GM19455 (cell line): ENCODE measurements around the gene TGIF1.
"Not testable (repeated sequence)": the region's sequence is repeated elsewhere in the genome, so short reads cannot be mapped to it uniquely, and the experiment has no call there.

ENCODE experiments used
- ATAC-seq: cut with Tn5 transposase; IDR thresholded peaks from one replicate; pipeline ENCODE4 v1.9.1; 2021; ENCODE audit not compliant: unreplicated experiment

Gene TGIF1

GRCh38 chr18:3450012-3450798, at the start of gene TGIF1:
Gene TGIF1 (plus strand): TSS chr18:3450172. CDS start chr18:3450490, 318 bp downstream.
- ATAC-seq: no peak

DNA sequence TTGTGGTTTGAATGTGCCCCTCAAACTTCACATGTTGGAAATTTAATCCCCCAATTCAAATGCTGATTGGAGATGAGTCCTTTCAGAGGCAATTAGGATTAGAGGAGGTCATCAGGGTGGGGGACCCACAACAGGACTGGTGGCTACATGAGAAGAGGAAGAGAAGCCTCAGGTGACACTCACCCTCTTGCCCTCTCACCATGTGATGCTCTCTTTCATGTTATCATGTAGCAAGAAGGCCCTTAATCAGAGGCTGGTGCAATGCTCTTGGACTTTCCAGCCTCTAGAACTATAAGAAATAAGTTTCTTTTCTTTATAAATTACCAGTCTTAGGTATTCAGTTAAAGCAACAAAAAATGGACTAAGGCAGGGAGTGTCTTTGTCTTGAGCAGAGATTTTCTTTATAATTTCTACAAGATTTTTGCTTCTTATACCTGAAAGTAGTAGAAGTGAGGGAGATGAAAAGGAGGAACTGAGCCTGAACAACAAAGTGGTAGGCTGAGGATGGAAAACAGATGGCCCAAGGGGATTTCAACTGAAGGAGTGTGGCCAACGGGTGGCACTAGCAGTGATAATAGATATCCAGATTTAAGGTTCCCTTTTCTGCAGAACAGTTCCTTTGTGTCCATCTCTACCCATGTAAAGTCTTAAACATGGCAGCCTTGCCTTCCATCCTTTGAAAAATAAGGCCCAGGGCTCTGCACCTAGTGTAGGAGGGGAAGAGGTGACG, 49.2 kb upstream of the TGIF1 start:
- ATAC-seq: no peak

- peak; percentile 88 for ATAC-seq
These were observed 48.0 kb upstream of the TGIF1 start for GRCh38 chr18:3401669-3402620.

DNA sequence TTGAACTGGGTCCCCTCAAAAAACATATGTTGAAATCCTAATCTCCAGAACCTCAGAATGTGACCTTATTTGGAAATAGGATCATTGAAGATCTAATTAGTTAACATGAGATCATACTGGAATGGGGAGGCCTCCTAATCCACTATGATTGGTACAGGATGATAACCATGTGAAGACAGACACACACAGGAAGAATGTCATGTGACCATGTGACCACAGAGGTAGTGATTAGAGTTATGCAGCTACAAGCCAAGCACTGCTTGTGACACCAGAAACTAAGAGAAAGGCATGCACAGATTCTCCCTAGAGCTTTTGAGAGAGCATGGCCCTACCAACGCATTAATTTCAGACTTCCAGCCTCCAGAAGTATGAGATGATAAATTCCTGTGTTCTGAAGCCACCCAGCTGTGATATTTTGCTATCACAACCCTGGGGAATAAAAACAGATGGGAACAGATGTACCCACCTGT, 47.0 kb upstream of the TGIF1 start:
- ATAC-seq: no peak

DNA sequence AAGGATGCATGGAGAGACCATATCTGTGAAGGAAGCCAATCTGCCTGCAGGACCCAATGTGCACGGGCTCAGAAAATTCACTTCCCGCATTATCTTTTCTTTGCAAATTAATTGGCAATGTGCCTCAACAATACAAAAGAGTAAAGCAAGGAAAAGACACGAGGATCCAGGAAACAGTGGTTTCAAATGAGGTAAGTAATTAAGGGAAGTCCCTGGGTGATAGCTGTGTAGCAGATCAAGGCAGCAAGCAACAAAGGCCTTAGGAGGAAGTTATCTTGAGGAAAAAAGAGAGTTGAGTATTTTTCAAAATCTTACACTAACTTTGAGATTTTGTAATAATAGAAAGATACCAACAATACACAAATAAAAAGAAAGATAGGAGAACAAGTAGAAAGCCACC, 44.3 kb upstream of the TGIF1 start:
- ATAC-seq: no peak

DNA sequence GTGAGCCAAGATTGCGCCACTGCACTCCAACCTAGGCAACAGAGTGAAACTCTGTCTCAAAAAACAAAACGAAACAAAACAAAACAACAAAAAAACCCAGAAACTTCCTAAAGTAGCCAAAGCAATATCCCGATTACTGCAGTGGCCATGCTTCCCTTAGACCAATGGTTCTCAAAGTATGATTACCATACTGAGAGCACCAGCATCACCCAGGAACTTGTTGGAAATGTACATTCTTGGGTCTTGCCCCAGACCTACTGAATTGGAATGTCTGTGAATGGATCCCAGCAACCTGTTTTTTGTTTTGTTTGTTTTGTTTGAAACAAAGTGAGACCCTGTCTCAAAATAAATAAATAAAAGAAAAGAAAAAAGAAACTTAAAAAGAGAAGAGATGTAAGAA, 41.9 kb upstream of the TGIF1 start:
- no peak for ATAC-seq

- ATAC-seq: no peak
These were observed 40.2 kb upstream of the TGIF1 start for GRCh38 chr18:3409811-3410210.

DNA sequence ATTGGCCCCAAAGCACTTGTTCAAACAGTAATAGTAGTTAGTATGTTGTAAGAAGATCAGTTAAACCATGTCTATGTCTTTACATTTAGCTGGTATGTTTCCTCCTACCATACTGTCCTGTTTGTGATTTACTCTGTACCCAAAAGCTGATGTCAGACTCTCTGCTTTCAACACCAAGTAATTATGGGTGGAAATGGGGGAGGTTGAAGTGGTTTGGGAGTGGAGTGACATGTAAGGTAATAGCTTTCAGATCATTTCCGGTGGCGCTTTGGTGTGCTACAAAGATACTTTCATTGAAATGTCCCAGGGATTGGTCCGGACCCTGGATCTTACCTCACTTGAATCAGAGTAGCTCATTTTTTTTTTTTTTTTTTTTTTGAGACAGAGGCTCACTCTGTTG, 39.7 kb upstream of the TGIF1 start:
- no peak for ATAC-seq

DNA sequence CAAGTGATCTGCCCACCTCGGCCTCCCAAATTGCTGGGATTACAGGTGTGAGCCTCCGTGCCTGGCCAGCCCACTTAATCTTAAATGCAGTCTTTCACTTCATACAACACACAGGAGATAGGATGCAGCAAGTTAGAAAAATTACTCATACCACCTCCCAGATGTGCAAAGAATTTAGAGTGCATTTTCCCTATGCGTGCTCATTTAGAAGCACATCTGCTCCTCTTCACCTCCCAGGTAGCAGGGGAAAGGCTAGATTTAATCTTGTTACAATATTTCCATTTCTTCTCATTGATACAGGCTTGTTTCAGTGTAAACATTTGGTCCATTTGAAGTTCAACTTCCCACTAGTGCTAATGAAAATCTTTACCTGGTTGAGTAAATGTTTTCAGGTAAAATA, 39.1 kb upstream of the TGIF1 start:
- ATAC-seq: not testable (repeated sequence)

GRCh38 chr18:3411327-3411726, 38.6 kb upstream of the TGIF1 start:
- ATAC-seq: no peak

DNA sequence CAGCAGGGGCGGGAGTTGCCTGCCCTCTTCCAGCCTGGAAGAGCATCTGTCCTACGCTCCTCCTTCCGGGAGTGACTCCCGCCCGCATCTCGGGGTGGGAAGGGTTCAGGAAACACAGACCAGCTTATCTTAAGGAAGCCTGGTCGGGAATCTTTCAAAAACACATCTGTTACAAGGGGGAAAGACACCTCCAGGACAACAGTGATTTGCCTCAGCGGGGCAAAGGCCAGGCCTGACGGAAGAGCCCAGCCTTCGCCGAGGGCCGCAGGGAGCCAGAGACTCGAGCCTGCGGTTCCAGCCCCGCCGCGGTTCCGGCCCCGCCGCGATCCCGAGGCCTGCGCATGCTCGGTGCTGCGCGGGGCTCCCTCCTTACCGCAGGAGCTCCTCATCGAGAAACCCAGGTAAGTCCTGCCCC, 38.1 kb upstream of the TGIF1 start:
- no peak for ATAC-seq

DNA sequence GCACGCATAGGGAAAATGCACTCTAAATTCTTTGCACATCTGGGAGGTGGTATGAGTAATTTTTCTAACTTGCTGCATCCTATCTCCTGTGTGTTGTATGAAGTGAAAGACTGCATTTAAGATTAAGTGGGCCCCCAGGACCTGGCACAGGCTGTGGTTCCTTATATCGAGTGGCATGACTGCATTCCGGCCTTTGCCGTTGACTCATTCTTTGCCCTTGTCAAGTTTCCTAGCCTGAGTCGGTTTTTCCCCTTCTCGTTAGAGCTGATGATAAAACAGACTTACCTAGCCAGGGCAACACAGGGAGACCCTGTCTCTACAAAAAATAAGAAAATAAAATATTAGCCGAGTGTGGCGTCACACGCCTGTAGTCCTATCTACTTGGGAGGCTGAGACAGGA, 37.4 kb upstream of the TGIF1 start:
- not testable (repeated sequence) for ATAC-seq

GRCh38 chr18:3415110-3415509, 34.9 kb upstream of the TGIF1 start:
- no peak for ATAC-seq

DNA sequence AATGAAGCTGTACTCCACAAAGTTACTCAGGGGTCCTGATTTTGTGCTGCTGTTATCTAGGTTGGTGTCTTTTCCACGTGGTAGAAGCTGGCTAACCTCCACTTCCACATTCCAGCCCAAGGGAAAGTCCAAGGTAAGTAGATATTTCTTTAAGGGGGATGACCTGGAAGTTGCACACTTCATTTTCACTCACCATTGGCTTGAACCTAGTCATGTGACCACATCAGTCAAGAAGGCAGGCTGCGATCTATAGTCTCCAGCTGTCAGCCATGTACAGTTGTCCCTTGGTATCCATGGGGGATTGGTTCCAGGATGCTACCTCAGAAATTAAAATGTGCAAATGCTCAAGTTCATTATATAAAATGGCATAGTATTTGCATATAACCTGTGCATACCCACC, 31.9 kb upstream of the TGIF1 start:
- no peak for ATAC-seq

- ATAC-seq: no peak
These were observed 29.1 kb upstream of the TGIF1 start for GRCh38 chr18:3420919-3421279.

- ATAC-seq: no peak
These were observed 27.1 kb upstream of the TGIF1 start for GRCh38 chr18:3422905-3423304.

DNA sequence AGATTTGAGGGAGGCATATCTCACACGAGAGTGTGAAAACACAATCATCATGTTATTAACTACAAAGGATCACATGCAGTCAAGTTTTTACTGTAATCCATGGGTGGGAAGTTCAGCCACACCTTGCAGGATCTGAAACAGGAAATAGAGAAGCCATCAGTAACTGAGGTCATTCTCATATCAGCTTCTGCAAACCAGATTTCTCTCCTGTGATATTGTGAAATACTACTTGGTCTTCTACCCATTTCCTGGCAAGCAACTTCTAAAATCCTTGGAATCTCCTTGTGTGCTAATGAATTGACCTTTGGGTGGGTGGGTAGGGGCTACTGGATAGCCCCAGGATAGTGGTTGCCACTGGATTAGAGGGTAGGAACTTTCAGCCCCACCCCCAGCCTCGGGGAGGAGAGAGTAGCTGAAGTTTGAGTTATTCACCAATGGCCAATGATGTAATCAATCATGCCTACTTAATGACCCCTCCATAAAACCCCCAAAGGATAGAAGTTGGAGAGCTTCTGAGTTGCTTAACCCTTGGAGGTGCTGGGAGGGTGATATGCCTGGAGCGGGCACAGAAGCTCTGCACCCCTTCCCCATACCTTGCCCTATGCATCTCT, 25.6 kb upstream of the TGIF1 start:
- no peak for ATAC-seq

DNA sequence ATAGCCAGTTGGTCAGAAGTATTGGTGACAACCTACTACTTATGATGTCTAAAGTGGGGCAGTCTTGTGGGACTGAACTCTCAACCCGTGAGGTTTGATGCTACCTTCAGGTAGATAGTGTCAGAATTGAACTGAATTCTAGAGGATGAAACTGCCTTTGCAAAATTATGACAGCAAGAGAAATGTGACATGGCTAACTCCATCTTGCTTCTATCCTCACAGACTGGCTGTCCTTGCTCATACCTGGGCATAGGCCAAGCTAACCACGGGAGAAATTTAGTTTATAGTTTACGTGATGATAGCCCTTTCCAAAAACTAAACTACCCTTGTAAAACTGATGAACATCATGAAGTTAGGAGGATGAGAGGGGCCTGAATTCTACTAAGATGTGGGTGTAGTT, 24.9 kb upstream of the TGIF1 start:
- ATAC-seq: no peak

DNA sequence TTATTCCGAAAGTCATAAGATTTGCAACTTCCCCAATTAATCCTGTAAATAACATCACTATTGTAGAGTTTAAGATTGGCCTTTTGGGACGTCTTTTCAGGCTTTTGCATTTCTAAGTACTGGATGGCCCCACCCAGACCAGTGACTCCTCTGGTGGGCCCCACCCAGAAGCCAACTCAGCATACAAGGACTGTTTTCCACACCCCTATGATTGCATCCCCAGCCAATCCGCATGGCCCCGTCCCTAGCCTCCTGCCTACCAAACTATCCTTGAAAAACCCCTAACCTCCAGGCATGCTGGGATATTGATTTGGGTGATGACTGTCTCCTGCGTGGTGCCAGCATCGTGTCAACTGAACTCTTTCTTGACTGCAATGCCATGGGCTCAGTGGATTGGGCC, 24.5 kb upstream of the TGIF1 start:
- ATAC-seq: no peak

- ATAC-seq: no peak
These were observed 23.9 kb upstream of the TGIF1 start for GRCh38 chr18:3426074-3426473.

- ATAC-seq: no peak
These were observed 22.0 kb upstream of the TGIF1 start for GRCh38 chr18:3427944-3428343.
